ENCODE results near the gene TMSB10.

The TMSB10 gene

GRCh38 chr2:84924173-84925106 is 19.0 kb downstream of the TMSB10 start:
- DNase-seq (ENCODE audit: low read depth), result peak; percentile 84
- no peak overlapping the region for H3K4me3 ChIP-seq (replicated peaks; ENCODE audit: low read depth, low read length)
- no peak for TF ChIP-seq CTCF (IDR thresholded peaks at IDR 0.05; ENCODE audit: low read length, missing control alignments)

- no peak for DNase-seq (ENCODE audit: low read depth)
- H3K4me3 ChIP-seq (replicated peaks; ENCODE audit: low read depth, low read length), result no peak overlapping the region
- TF ChIP-seq CTCF (IDR thresholded peaks at IDR 0.05; ENCODE audit: low read length, missing control alignments), result no peak
Measured at GRCh38 chr2:84925336-84925723, 19.9 kb downstream of the TMSB10 start.

GRCh38 chr2:84925724-84926376 is 20.4 kb downstream of the TMSB10 start:
- peak; percentile 91 for DNase-seq (ENCODE audit: low read depth)
- TF ChIP-seq CTCF (IDR thresholded peaks at IDR 0.05; ENCODE audit: low read length, missing control alignments), result peak; percentile 78
- H3K4me3 ChIP-seq (replicated peaks; ENCODE audit: low read depth, low read length), result peak overlapping the region; percentile 45

- TF ChIP-seq CTCF (IDR thresholded peaks at IDR 0.05; ENCODE audit: low read length, missing control alignments), result no peak
- no peak for DNase-seq (ENCODE audit: low read depth)
- H3K4me3 ChIP-seq (replicated peaks; ENCODE audit: low read depth, low read length), result no peak overlapping the region
Measured at GRCh38 chr2:84927275-84927627, 21.8 kb downstream of the TMSB10 start.

GRCh38 chr2:84931384-84931821 is 25.9 kb downstream of the TMSB10 start:
- TF ChIP-seq CTCF (IDR thresholded peaks at IDR 0.05; ENCODE audit: low read length, missing control alignments), result no peak
- H3K4me3 ChIP-seq (replicated peaks; ENCODE audit: low read depth, low read length), result no peak overlapping the region
- no peak for DNase-seq (ENCODE audit: low read depth)

GRCh38 chr2:84938194-84938879 is 32.9 kb downstream of the TMSB10 start:
- DNase-seq (ENCODE audit: low read depth), result no peak
- no peak for TF ChIP-seq CTCF (IDR thresholded peaks at IDR 0.05; ENCODE audit: low read length, missing control alignments)
- no peak overlapping the region for H3K4me3 ChIP-seq (replicated peaks; ENCODE audit: low read depth, low read length)
